Caco-2 (cell line): Measurements from ENCODE around the gene HSD17B4. TPM values are rescaled to one million over a fixed set of nuclear protein-coding genes. Genes with fewer than 3 reads are reported as not detected.

Experiments used
- BruUV-seq: library from RNA; stranded (reverse); fragments of 400-500 nt; replicated peaks from 2 replicates; lab custom pipeline; 2021; lab: Mats Ljungman, UMichigan
- CTCF ChIA-PET: fragments of 300-600 bp; sonication (Branson Sonifier 250); formaldehyde crosslinking; loops from one replicate; lab custom pipeline; 2022; ENCODE audit warnings: antibody characterized with exemption; lab: Charles Lee
- POLR2A ChIA-PET: fragments of 300-600 bp; sonication (Branson Sonifier 250); formaldehyde crosslinking; loops from one replicate; lab custom pipeline; 2022; ENCODE audit warnings: antibody characterized with exemption; lab: Charles Lee
- DNase-seq, 2 experiments: peaks; one replicate each; pipeline versions ENCODE4 v3.0.0 to v3.0.0-alpha.2; 2020 to 2022
- H3K27me3 ChIP-seq: replicated peaks from 2 replicates; pipeline ENCODE4 v1.6.0; 2011; ENCODE audit warnings: low read length; ENCODE audit not compliant: control insufficient read depth, insufficient read depth
- H3K36me3 ChIP-seq: 2 replicates; pipeline ENCODE4 v1.5.1; 2011; ENCODE audit warnings: low read length; ENCODE audit not compliant: control insufficient read depth, insufficient read depth
- H3K4me1 ChIP-seq: fragments of 250-450 bp; sonication (Bioruptor Pico); 2 replicates; pipeline ENCODE4 v1.5.1; 2020; ENCODE audit warnings: mild to moderate bottlenecking
- H3K4me3 ChIP-seq: 2 replicates; pipeline ENCODE4 v1.5.1; 2011; ENCODE audit warnings: low read depth, mild to moderate bottlenecking, control low read depth, low read length
- H3K9me3 ChIP-seq: fragments of 250-450 bp; sonication (Bioruptor Pico); 2 replicates; pipeline ENCODE4 v1.5.1; 2020; ENCODE audit warnings: mild to moderate bottlenecking, moderate library complexity
- H3K27ac Mint-ChIP-seq: one replicate; pipeline ENCODE4 v1.8.0; 2022; ENCODE audit warnings: mixed read lengths; ENCODE audit not compliant: unreplicated experiment
- H3K27me3 Mint-ChIP-seq: one replicate; pipeline ENCODE4 v1.8.0; 2022; ENCODE audit warnings: mixed read lengths; ENCODE audit not compliant: insufficient read depth, unreplicated experiment
- H3K36me3 Mint-ChIP-seq: one replicate; pipeline ENCODE4 v1.8.0; 2022; ENCODE audit warnings: mild to moderate bottlenecking, mixed read lengths; ENCODE audit not compliant: insufficient read depth, unreplicated experiment
- H3K4me1 Mint-ChIP-seq: one replicate; pipeline ENCODE4 v1.8.0; 2022; ENCODE audit warnings: low read depth, mixed read lengths; ENCODE audit not compliant: unreplicated experiment
- H3K4me3 Mint-ChIP-seq: one replicate; pipeline ENCODE4 v1.8.0; 2022; ENCODE audit warnings: mild to moderate bottlenecking, moderate library complexity, mixed read lengths; ENCODE audit not compliant: unreplicated experiment
- H3K9me3 Mint-ChIP-seq: one replicate; pipeline ENCODE4 v1.8.0; 2022; ENCODE audit warnings: mixed read lengths; ENCODE audit not compliant: unreplicated experiment
- CTCF ChIP-seq, 2 experiments: fragments of 200-600 bp in 1 of 2; IDR thresholded peaks; 1 replicate in 1 of 2; 2 replicates in 1 of 2; pipeline versions ENCODE4 v1.5.1 to v1.8.0; 2011 to 2022; ENCODE audit warnings: antibody characterized with exemption in 1 of 2, control low read depth in 1 of 2, inconsistent platforms in 1 of 2, low read depth in 1 of 2, low read length in 1 of 2, mild to moderate bottlenecking in 1 of 2, moderate library complexity in 1 of 2; ENCODE audit not compliant: insufficient read depth in 1 of 2, severe bottlenecking in 1 of 2, unreplicated experiment in 1 of 2
- intact Hi-C: fragments of 100-400 bp; cut with micrococcal nuclease; formaldehyde crosslinking; loops from one replicate; pipeline ENCODE4 v1.10.0; 2022; ENCODE audit not compliant: unreplicated experiment
- total RNA-seq: library from RNA; stranded (reverse); gene quantifications from 2 replicates; pipeline ENCODE4 v1.2.3, GENCODE V29; 2022

Gene HSD17B4
- total RNA-seq, 1 experiment from 2014 or later: 172 TPM

- no peak for TF ChIP-seq CTCF (IDR thresholded peaks at IDR 0.05; ENCODE audit: insufficient read depth in 1 of 2, low read depth in 1 of 2, low read length in 1 of 2, severe bottlenecking in 1 of 2, unreplicated experiment in 1 of 2)
- Mint-ChIP-seq H3K36me3 (peaks cover 27% of the 10 kb centered on the region), H3K27ac (no peak overlapping the region), H3K4me3 (peak overlapping the region; percentile 96), H3K27me3 (no peaks in the 10 kb centered on the region), H3K4me1 (peaks cover 7% of the 10 kb centered on the region), H3K9me3 (peaks cover 21% of the 10 kb centered on the region)
- H3K36me3 ChIP-seq: peaks cover 1% of the 10 kb centered on the region; the same call in 1 of the 2 replicates
- peaks cover 7% of the 10 kb centered on the region for H3K9me3 ChIP-seq
- peaks cover 12% of the 10 kb centered on the region for H3K4me1 ChIP-seq
- H3K4me3 ChIP-seq: peak overlapping the region; percentile 62
- DNase-seq: no peak
- POLR2A ChIA-PET: interaction anchor here (0.6 kb wide), 1 partner anchor 183 kb away, joined by 4 read pairs; no protein-coding TSS in a partner anchor
- no peaks in the 10 kb centered on the region for H3K27me3 ChIP-seq
- BruUV-seq: no TSS peak
- CTCF ChIA-PET: no interaction called here
- intact Hi-C loops: no loop called here
Measured at GRCh38 chr5:119451561-119451960, 736 bp upstream of the HSD17B4 start.

- Mint-ChIP-seq H3K27me3 (no peaks in the 10 kb centered on the region), H3K4me3 (peak overlapping the region; percentile 96), H3K27ac (peak overlapping the region; percentile 97), H3K36me3 (peaks cover 31% of the 10 kb centered on the region), H3K4me1 (peaks cover 7% of the 10 kb centered on the region), H3K9me3 (peaks cover 21% of the 10 kb centered on the region)
- ChIA-PET POLR2A (interaction anchor here (0.6 kb wide), 1 partner anchor 184 kb away, joined by 4 read pairs; no protein-coding TSS in a partner anchor), CTCF (no interaction called here)
- TF ChIP-seq CTCF (IDR thresholded peaks at IDR 0.05; ENCODE audit: insufficient read depth in 1 of 2, low read depth in 1 of 2, low read length in 1 of 2, severe bottlenecking in 1 of 2, unreplicated experiment in 1 of 2): no peak
- DNase-seq: no peak
- intact Hi-C loops: loop anchor here (1.0 kb wide), 3 partner anchors 11 to 464 kb away; partner anchors contain the start of gene DTWD2
- Histone ChIP-seq H3K36me3 (peaks cover 1% of the 10 kb centered on the region; the same call in 1 of the 2 replicates), H3K4me1 (peaks cover 12% of the 10 kb centered on the region), H3K9me3 (peaks cover 5% of the 10 kb centered on the region), H3K4me3 (peak overlapping the region; percentile 62), H3K27me3 (no peaks in the 10 kb centered on the region)
- BruUV-seq: no TSS peak
Measured at GRCh38 chr5:119452060-119452372, 281 bp upstream of the HSD17B4 start.

GRCh38 chr5:119453040-119453373 lies 710 bp downstream of the HSD17B4 start:
- Mint-ChIP-seq H3K4me1 (peaks cover 7% of the 10 kb centered on the region), H3K9me3 (peaks cover 21% of the 10 kb centered on the region), H3K27me3 (no peaks in the 10 kb centered on the region), H3K36me3 (peaks cover 36% of the 10 kb centered on the region), H3K4me3 (peak overlapping the region; percentile 96), H3K27ac (peak overlapping the region; percentile 97)
- Histone ChIP-seq H3K4me1 (peaks cover 12% of the 10 kb centered on the region), H3K4me3 (peak overlapping the region; percentile 62), H3K27me3 (no peaks in the 10 kb centered on the region), H3K9me3 (peaks cover 5% of the 10 kb centered on the region), H3K36me3 (peaks cover 1% of the 10 kb centered on the region; the same call in 1 of the 2 replicates)
- BruUV-seq: no TSS peak
- TF ChIP-seq CTCF (IDR thresholded peaks at IDR 0.05; ENCODE audit: insufficient read depth in 1 of 2, low read depth in 1 of 2, low read length in 1 of 2, severe bottlenecking in 1 of 2, unreplicated experiment in 1 of 2): no peak
- CTCF ChIA-PET: interaction anchor here (0.9 kb wide), 1 partner anchor 17 kb away, joined by 3 read pairs; no protein-coding TSS in a partner anchor
- POLR2A ChIA-PET: interaction anchor here (0.6 kb wide), 1 partner anchor 463 kb away, joined by 3 read pairs; no protein-coding TSS in a partner anchor
- intact Hi-C loops: no loop called here
- DNase-seq: no peak
